GM21528 (cell line): ENCODE results near the gene DDR1.

Source experiments
- ATAC-seq: cut with Tn5 transposase; IDR thresholded peaks from one replicate; pipeline ENCODE4 v1.9.1; 2021; ENCODE audit warnings: mild to moderate bottlenecking, moderate library complexity; ENCODE audit not compliant: unreplicated experiment, low FRiP score

DDR1 gene

DNA sequence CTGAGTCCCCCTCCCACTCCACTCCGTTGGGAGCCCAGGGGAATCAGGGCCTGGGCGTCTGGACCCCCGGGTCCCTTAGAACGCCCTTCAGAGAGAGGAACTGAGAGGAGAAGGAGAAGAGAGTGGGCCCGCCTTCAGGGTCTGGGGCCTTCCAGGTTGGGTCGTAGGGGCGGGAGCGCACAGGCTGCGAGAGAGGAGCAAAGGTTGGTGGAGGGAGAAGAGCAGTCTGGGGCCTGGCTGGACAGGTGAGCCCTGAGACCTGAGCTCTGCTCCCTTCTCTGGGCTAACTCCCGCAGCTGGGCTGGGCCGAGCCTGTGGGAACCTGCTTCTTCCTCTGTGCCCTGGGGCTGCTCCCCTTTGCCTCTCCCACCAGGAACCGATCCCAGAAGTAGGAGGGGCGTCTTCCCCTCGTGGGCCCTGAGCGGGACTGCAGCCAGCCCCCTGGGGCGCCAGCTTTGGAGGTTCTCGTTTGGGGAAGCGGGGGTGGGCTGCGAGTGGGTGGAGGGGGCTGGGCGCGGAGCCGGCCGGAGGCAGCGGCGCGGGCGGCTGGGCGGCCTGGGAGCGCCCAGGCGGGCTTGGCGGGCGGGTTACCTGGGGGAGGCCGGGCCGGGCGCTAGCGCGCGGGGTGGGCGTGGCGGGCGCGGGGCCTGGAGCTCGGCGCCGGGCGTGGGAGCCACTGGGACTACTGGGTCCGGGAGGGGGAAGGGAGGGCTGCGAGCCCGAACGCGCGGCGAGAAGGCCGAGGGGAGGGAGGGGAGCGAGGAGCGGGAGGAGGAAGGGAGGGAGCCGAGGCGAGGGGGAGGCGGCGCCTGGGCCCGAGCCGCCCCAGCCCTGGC lies at the start of gene DDR1:
DDR1 (plus strand) TSS at position 835 of the 836 bp plus-strand sequence. CDS start 4,211 bp downstream, outside the sequence.
- ATAC-seq: no peak

- ATAC-seq: no peak
These were observed 49.7 kb upstream of the DDR1 start for GRCh38 chr6:30834646-30835045.

GRCh38 chr6:30835576-30835975 lies 48.7 kb upstream of the DDR1 start:
- ATAC-seq: no peak

DNA sequence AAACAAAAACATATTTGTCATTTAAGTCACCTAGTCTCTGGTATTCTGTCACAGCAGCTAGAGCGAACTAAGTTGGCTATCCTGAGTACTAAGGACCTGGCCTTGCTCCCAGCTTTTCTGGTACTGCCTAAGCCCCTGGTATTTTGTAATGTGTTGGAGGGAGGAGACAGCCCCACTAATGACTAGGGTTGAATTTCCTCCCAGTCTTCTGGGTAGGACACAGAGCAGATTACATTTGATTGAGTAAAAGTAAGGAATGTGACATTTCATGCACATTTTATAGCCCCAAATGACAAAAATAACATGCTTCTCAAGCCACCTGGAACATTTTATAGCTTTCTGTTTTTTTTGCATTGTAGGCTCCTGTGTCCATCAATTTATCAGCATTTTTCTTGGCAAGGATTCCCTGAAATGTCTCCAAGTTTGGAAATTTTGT lies 47.9 kb upstream of the DDR1 start:
- no peak for ATAC-seq

GRCh38 chr6:30836957-30837356 lies 47.4 kb upstream of the DDR1 start:
- ATAC-seq: no peak

GRCh38 chr6:30837432-30837831 lies 46.9 kb upstream of the DDR1 start:
- no peak for ATAC-seq

GRCh38 chr6:30837870-30838269 lies 46.4 kb upstream of the DDR1 start:
- no peak for ATAC-seq

DNA sequence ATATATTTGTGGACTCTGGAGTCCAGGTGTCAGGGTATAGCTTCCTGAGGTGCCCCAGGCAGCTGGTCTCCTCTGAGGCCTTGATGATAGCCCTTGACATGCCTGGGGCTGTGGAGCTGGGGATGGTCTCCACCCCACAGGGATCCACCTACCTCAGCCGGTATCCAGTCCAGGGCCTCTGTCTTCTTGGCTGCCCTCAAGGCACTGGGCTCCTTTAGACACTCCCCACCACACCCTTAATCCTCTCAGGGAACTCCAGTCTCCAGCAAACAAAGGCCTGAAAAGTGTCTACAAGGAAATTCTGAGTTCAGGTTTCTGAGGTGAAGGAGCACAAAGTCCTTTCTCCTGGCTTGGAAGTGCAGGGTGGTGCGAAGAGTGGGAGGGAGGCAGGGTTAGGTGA lies 44.6 kb upstream of the DDR1 start:
- ATAC-seq: no peak

GRCh38 chr6:30840084-30840934 lies 44.0 kb upstream of the DDR1 start:
- no peak for ATAC-seq

GRCh38 chr6:30840935-30841643 lies 43.2 kb upstream of the DDR1 start:
- no peak for ATAC-seq

DNA sequence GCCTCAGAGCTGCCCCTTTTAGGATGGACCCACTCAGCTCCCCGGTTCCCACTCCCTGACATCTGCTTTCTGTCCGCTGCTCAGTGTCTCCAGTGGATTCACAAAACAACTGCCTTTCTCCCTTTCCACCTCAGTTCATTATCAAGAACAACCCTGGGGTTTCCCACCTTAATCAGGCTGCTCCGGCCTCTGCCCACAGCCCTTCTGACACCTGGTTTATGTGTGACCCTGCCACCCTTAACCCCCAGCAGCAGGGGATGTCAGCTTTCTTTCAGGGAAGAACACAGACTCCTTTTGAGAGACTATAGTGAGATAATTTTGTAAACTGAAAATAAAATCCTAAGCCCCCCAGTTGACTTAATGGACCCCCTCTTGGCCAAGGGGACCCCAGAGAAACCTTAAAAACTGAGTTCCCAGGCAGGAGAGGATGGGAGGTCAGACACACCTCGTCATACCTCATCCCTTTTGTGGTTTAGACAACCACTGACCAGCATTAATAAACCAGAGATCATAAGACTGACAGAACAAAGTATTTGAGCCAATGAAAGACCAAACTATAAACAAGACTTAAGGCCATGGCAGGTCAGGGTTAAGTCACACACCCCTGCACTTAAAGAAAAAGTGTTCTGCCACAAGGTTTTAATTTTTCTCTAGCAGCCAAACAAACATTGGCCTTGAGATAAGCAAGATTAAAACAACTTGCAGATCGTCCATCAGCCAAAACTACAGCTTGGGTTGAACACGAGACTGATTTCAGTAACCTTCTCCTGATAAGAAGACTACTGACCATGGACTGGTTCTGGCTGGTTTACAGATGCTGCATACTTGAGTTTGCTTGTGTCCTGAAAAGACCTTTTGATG lies 42.4 kb upstream of the DDR1 start:
- no peak for ATAC-seq

DNA sequence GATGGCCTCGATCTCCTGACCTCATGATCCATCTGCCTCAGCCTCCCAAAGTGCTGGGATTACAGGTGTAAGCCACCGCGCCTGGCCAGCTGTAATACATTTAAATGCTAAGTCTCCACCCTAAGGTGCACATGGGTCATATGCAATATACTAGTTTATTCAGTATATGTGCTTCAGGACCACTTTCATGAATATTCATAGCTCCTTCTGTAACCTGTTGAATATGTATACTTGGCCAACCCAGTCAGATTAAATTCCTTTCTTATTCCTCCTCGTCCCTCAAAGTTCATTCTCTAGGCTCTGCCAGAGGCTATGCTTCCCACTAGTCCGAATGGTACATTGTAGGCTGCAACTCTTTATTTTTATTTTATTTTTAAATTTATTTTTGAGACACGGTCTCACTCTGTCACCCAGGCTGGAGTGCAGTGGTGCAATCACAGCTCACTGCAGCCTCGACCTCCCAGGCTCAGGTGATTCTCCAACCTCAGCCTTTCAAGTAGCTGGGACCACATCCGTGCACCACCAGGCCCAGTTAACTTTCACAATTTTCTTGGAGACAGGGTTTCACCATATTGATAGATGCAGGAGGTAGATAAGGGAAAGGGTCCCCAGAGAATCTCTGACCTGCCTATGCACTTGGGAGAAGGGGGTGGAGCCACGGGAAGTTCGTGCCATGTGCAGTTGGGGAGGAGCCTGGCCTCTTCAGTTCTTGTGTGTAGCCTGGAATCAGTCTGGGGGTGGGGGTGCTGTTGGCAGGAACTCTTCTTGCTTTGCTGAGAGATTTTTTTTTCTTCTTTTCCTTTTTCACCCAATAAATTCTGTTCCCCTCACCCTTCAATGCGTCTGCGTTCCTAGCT lies 41.3 kb upstream of the DDR1 start:
- ATAC-seq: no peak

DNA sequence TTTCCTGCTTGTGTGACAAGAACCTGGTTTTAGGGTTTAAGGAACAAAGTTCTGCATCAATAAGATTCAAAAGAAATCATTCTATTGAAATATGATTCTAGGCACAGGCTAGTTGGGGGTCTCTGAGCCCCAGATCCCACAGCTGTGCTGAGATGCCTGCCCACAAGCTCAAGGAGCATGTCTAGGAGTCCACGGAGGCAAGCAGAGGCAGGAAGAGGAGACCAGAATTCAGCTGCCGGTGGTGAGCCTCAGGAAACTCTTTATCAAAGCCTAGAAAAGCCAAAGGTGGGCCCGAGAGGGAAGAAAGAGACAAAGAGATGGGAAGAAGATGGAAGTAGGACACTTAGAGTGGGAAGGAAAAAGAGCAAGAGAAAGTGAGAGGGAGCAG lies 40.7 kb upstream of the DDR1 start:
- ATAC-seq: no peak

- no peak for ATAC-seq
These were observed 40.2 kb upstream of the DDR1 start for GRCh38 chr6:30844118-30844535.

DNA sequence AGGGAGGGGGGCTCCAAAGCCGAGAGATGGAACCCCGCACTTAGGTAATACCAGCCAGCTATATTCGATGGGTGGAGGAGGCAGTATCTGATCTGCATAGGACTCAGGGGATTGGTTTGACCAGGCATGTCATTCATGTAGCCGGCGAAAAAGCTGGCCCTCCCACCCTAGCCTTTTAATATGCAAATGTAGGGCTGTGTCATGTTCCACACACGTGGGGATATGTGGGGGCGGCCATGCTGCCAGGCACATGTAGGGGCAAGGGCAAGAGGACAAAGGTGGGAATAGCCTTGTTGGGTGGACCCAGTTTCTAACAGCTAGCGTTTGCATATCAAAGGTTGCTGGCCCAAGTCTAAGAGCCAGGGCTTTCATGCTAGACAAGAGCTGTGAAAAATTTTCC lies 39.1 kb upstream of the DDR1 start:
- ATAC-seq: no peak

DNA sequence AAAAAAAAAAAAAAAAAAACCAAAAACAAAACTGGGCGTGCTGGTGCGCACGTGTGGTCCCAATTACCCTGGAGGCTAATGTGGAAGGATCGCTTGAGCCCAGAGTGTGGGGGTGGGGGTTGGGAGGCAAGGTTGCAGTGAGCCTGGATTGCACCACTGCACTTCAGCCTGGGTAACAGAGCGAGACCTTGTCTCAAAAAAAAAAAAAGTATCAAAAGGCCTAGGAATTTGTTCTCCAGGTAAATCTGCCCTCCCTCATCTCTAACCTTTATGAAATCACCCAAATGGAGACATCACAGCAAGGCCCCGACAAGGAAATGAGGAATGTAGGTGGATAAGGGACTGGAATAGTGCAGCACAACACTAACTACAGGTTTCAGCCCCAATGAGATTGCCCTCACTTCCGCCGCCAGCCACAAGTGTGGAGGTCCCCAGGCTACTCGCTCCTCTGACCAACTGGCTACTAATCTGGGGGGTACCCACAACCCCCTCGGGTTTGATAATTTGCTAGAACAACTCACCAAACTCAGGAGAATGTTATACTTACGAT lies 36.8 kb upstream of the DDR1 start:
- ATAC-seq: no peak

DNA sequence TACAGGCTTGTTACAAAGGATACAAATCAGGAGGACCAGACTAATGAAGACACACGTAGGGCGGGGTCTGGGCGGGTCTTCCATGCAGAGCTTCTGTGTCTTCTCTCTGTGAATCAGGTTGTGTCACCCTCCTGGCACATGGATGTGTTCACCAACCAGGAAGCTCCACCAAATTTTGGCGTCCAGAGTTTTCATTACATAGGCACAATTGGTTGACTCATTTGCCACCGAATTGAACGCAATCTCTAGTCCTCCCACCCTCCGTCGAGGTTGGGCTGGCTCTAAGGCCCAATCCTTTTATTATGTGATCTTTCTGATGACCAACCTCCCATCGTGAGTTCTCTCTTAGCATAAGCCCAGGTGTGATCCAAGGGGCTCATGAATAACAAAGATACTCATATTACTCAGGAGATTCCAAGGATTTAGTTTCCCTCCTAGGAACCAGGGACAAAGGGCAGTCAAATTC lies 36.3 kb upstream of the DDR1 start:
- no peak for ATAC-seq

DNA sequence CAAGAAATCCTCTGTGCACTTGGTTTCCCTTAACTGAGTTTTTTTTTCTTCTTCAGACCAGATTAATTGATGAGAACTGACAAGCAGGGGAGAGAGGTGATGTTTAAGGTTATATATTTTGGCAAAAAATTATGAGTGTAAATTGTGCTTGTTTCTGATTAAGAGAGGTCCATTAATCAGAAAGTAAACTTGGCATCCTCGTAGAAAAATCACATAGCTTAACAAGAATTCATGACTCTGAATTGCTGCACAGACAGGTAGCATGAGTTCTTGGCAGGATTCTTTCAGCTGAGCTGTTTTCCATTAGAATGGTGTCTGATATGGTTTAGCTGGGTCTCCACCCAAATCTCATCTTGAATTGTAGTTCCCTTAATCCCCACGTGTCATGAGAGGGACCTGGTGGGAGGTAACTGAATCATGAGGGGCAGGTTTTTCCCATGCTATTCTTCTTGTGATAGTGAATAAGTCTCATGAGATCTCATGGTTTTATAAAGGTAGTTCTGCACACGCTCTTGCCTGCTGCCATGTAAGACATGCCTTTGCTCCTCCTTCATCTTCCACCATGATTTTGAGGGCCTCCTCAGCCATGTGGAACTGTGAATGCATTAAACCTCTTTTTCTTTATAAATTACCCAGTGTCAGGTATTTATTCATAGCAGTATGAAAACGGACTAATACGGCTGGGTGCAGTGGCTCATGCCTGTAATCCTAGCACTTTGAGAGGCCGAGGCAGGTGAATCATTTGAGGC lies 34.2 kb upstream of the DDR1 start:
- ATAC-seq: no peak
